ENCODE results near the gene ZBTB21.

The ZBTB21 gene

GRCh38 chr21:42048870-42049577, 38.9 kb upstream of the ZBTB21 start:
- 92 to 96% methylated on average over 8 to 9 of the region's 10 CpGs for WGBS, 2 experiments (ENCODE audit: insufficient coverage in 2 of 2)
- Histone ChIP-seq H3K9me3 (ENCODE audit: control insufficient read depth, low read length) (peaks cover 3% of the 10 kb centered on the region), H3K27ac (ENCODE audit: low read depth, low read length, severe bottlenecking) (no peak overlapping the region), H3K36me3 (ENCODE audit: control insufficient read depth, insufficient read depth, low read length) (no peaks in the 10 kb centered on the region), H3K4me3 (ENCODE audit: extremely low read depth, insufficient read depth, low read length, poor library complexity, severe bottlenecking) (no peak overlapping the region), H3K4me1 (ENCODE audit: control insufficient read depth, insufficient read depth, low read length, poor library complexity, severe bottlenecking) (no peaks in the 10 kb centered on the region)

- Histone ChIP-seq H3K9me3 (ENCODE audit: control insufficient read depth, low read length) (no peaks in the 10 kb centered on the region), H3K4me1 (ENCODE audit: control insufficient read depth, insufficient read depth, low read length, poor library complexity, severe bottlenecking) (no peaks in the 10 kb centered on the region), H3K36me3 (ENCODE audit: control insufficient read depth, insufficient read depth, low read length) (no peaks in the 10 kb centered on the region), H3K27ac (ENCODE audit: low read depth, low read length, severe bottlenecking) (no peak overlapping the region), H3K4me3 (ENCODE audit: extremely low read depth, insufficient read depth, low read length, poor library complexity, severe bottlenecking) (no peak overlapping the region)
- 88% methylated on average over 12 to 14 of the region's 19 CpGs for WGBS, 2 experiments (ENCODE audit: insufficient coverage in 2 of 2)
Observed at GRCh38 chr21:42047821-42048613, 37.9 kb upstream of the ZBTB21 start.

GRCh38 chr21:42044871-42045495, 34.8 kb upstream of the ZBTB21 start:
- Histone ChIP-seq H3K27ac (ENCODE audit: low read depth, low read length, severe bottlenecking) (no peak overlapping the region), H3K4me3 (ENCODE audit: extremely low read depth, insufficient read depth, low read length, poor library complexity, severe bottlenecking) (no peak overlapping the region), H3K4me1 (ENCODE audit: control insufficient read depth, insufficient read depth, low read length, poor library complexity, severe bottlenecking) (peaks cover 17% of the 10 kb centered on the region), H3K9me3 (ENCODE audit: control insufficient read depth, low read length) (no peaks in the 10 kb centered on the region), H3K36me3 (ENCODE audit: control insufficient read depth, insufficient read depth, low read length) (no peaks in the 10 kb centered on the region)
- WGBS, 2 experiments (ENCODE audit: insufficient coverage in 2 of 2): 81 to 95% methylated on average over 3 to 4 of the region's 7 CpGs

GRCh38 chr21:42043961-42044360, 33.8 kb upstream of the ZBTB21 start:
- no peaks in the 10 kb centered on the region for H3K9me3 ChIP-seq (ENCODE audit: control insufficient read depth, low read length)
- H3K4me1 ChIP-seq (ENCODE audit: control insufficient read depth, insufficient read depth, low read length, poor library complexity, severe bottlenecking): peaks cover 24% of the 10 kb centered on the region
- WGBS, 2 experiments (ENCODE audit: insufficient coverage in 2 of 2): 92 to 95% methylated on average over 16 to 17 of the region's 17 CpGs
- H3K36me3 ChIP-seq (ENCODE audit: control insufficient read depth, insufficient read depth, low read length): no peaks in the 10 kb centered on the region
- H3K27ac ChIP-seq (ENCODE audit: low read depth, low read length, severe bottlenecking): no peak overlapping the region
- no peak overlapping the region for H3K4me3 ChIP-seq (ENCODE audit: extremely low read depth, insufficient read depth, low read length, poor library complexity, severe bottlenecking)

- H3K4me1 ChIP-seq (ENCODE audit: control insufficient read depth, insufficient read depth, low read length, poor library complexity, severe bottlenecking): peaks cover 24% of the 10 kb centered on the region
- H3K27ac ChIP-seq (ENCODE audit: low read depth, low read length, severe bottlenecking): no peak overlapping the region
- H3K36me3 ChIP-seq (ENCODE audit: control insufficient read depth, insufficient read depth, low read length): no peaks in the 10 kb centered on the region
- no peaks in the 10 kb centered on the region for H3K9me3 ChIP-seq (ENCODE audit: control insufficient read depth, low read length)
- 87 to 90% methylated on average over 11 to 13 of the region's 16 CpGs for WGBS, 2 experiments (ENCODE audit: insufficient coverage in 2 of 2)
- no peak overlapping the region for H3K4me3 ChIP-seq (ENCODE audit: extremely low read depth, insufficient read depth, low read length, poor library complexity, severe bottlenecking)
Observed at GRCh38 chr21:42043201-42043895, 33.2 kb upstream of the ZBTB21 start.

GRCh38 chr21:42042651-42043050, 32.5 kb upstream of the ZBTB21 start:
- Histone ChIP-seq H3K27ac (ENCODE audit: low read depth, low read length, severe bottlenecking) (no peak overlapping the region), H3K4me3 (ENCODE audit: extremely low read depth, insufficient read depth, low read length, poor library complexity, severe bottlenecking) (no peak overlapping the region), H3K9me3 (ENCODE audit: control insufficient read depth, low read length) (no peaks in the 10 kb centered on the region), H3K4me1 (ENCODE audit: control insufficient read depth, insufficient read depth, low read length, poor library complexity, severe bottlenecking) (peaks cover 24% of the 10 kb centered on the region), H3K36me3 (ENCODE audit: control insufficient read depth, insufficient read depth, low read length) (no peaks in the 10 kb centered on the region)
- WGBS, 2 experiments (ENCODE audit: insufficient coverage in 2 of 2): 81 to 100% methylated on average over 4 of the region's 9 CpGs

- WGBS, 2 experiments (ENCODE audit: insufficient coverage in 2 of 2): 80 to 83% methylated on average over 1 to 4 of the region's 4 CpGs
- Histone ChIP-seq H3K27ac (ENCODE audit: low read depth, low read length, severe bottlenecking) (no peak overlapping the region), H3K36me3 (ENCODE audit: control insufficient read depth, insufficient read depth, low read length) (no peaks in the 10 kb centered on the region)
Observed at GRCh38 chr21:42041711-42042110, 31.6 kb upstream of the ZBTB21 start.

GRCh38 chr21:42041246-42041645, 31.1 kb upstream of the ZBTB21 start:
- H3K4me3 ChIP-seq (ENCODE audit: extremely low read depth, insufficient read depth, low read length, poor library complexity, severe bottlenecking): no peak overlapping the region
- peak overlapping the region; percentile 88 for H3K27ac ChIP-seq (ENCODE audit: low read depth, low read length, severe bottlenecking)
- no peaks in the 10 kb centered on the region for H3K9me3 ChIP-seq (ENCODE audit: control insufficient read depth, low read length)
- no peaks in the 10 kb centered on the region for H3K36me3 ChIP-seq (ENCODE audit: control insufficient read depth, insufficient read depth, low read length)
- H3K4me1 ChIP-seq (ENCODE audit: control insufficient read depth, insufficient read depth, low read length, poor library complexity, severe bottlenecking): peaks cover 24% of the 10 kb centered on the region
- WGBS, 2 experiments (ENCODE audit: insufficient coverage in 2 of 2): 96 to 100% methylated on average over 5 to 7 of the region's 7 CpGs

More at GRCh38 chr21:42041711-42042110, 31.6 kb upstream of the ZBTB21 start:
- no peak overlapping the region for H3K4me3 ChIP-seq (ENCODE audit: extremely low read depth, insufficient read depth, low read length, poor library complexity, severe bottlenecking)
- H3K9me3 ChIP-seq (ENCODE audit: control insufficient read depth, low read length): no peaks in the 10 kb centered on the region
- H3K4me1 ChIP-seq (ENCODE audit: control insufficient read depth, insufficient read depth, low read length, poor library complexity, severe bottlenecking): peaks cover 24% of the 10 kb centered on the region

GRCh38 chr21:42040411-42041180, 30.4 kb upstream of the ZBTB21 start:
- peaks cover 24% of the 10 kb centered on the region for H3K4me1 ChIP-seq (ENCODE audit: control insufficient read depth, insufficient read depth, low read length, poor library complexity, severe bottlenecking)
- H3K36me3 ChIP-seq (ENCODE audit: control insufficient read depth, insufficient read depth, low read length): no peaks in the 10 kb centered on the region
- no peak overlapping the region for H3K4me3 ChIP-seq (ENCODE audit: extremely low read depth, insufficient read depth, low read length, poor library complexity, severe bottlenecking)
- WGBS, 2 experiments (ENCODE audit: insufficient coverage in 2 of 2): 89 to 90% methylated on average over 13 to 14 of the region's 18 CpGs
- H3K27ac ChIP-seq (ENCODE audit: low read depth, low read length, severe bottlenecking): peak overlapping the region; percentile 88
- no peaks in the 10 kb centered on the region for H3K9me3 ChIP-seq (ENCODE audit: control insufficient read depth, low read length)

- Histone ChIP-seq H3K27ac (ENCODE audit: low read depth, low read length, severe bottlenecking) (peak overlapping the region; percentile 88), H3K4me3 (ENCODE audit: extremely low read depth, insufficient read depth, low read length, poor library complexity, severe bottlenecking) (no peak overlapping the region), H3K36me3 (ENCODE audit: control insufficient read depth, insufficient read depth, low read length) (no peaks in the 10 kb centered on the region), H3K9me3 (ENCODE audit: control insufficient read depth, low read length) (no peaks in the 10 kb centered on the region), H3K4me1 (ENCODE audit: control insufficient read depth, insufficient read depth, low read length, poor library complexity, severe bottlenecking) (peaks cover 24% of the 10 kb centered on the region)
- WGBS, 2 experiments (ENCODE audit: insufficient coverage in 2 of 2): 68 to 77% methylated on average over 9 to 12 of the region's 12 CpGs
Observed at GRCh38 chr21:42039911-42040351, 29.8 kb upstream of the ZBTB21 start.
